GM19468 (cell line): ENCODE measurements around the gene CCDC69.

Experiments used
- ATAC-seq: cut with Tn5 transposase; IDR thresholded peaks from one replicate; pipeline ENCODE4 v1.9.1; 2021; ENCODE audit warnings: mild to moderate bottlenecking, moderate library complexity, moderate number of reproducible peaks; ENCODE audit not compliant: unreplicated experiment; ENCODE audit errors: extremely low read depth

Gene CCDC69

GRCh38 chr5:151174612-151175101 lies 49.2 kb downstream of the CCDC69 start:
- no peak for ATAC-seq

DNA sequence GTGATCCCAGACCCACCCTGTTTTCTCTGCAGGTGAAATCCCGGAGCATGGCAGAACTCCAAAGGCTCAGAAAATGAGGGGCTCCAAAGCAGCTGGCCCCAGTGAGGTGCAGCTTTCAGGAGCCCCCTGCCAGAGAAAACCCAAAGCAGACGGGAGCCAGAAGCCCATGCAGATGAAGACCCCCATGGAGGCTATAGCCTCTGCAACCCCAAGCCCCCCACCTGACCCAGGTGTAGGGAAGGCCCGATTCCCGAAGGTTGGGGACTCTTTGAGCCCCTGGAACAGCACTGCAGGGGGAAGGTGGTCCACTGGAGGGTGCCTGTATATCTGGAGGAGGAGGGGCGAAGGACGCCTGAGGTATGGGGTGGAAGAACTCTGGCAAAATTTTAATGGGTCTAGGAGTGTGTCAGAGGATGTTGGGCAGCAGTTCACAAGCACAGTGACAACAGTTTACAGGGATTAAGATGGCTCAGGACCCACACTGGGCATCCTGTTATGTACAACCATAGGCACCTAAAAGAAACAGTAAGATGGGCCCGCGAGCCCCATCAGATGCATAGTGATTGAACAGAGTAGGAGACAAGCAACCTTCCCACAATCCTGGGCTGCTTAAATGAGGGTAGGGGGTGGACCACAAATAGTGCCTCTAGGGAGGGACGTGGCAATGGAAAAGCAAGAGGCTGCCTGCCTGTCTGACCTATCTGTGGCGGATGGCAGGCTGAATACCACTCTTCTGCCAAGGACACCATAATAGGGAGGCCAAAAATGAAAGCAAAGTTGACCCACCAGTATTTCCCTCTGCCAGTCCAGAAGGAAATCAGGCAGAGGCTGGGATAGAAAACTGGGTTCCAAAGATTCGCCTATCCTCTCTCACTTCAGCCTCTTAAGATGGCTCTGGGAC lies 49.9 kb downstream of the CCDC69 start:
- no peak for ATAC-seq

DNA sequence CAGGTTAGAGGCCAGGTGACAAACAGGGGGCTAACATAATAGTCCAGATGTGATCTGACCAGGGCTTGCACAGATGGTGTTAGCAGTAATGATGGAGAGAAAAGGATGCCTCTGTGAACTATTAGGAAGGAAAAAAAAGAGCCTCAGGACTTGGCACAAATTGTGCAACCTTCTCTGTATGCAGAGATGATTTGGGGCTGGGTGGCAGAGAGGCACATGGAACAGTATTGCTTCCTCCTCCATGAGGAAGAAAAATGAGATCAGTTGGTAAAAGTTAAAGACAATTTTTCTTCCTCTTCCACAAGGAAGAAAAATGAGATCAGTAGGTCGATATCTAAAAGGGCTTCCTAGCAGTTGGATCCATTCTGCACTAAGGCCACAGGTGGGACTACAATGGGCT lies 52.4 kb downstream of the CCDC69 start:
- no peak for ATAC-seq

- no peak for ATAC-seq
These were observed 55.1 kb downstream of the CCDC69 start for GRCh38 chr5:151168602-151169344.

- ATAC-seq, result no peak
These were observed 56.9 kb downstream of the CCDC69 start for GRCh38 chr5:151167022-151167421.

DNA sequence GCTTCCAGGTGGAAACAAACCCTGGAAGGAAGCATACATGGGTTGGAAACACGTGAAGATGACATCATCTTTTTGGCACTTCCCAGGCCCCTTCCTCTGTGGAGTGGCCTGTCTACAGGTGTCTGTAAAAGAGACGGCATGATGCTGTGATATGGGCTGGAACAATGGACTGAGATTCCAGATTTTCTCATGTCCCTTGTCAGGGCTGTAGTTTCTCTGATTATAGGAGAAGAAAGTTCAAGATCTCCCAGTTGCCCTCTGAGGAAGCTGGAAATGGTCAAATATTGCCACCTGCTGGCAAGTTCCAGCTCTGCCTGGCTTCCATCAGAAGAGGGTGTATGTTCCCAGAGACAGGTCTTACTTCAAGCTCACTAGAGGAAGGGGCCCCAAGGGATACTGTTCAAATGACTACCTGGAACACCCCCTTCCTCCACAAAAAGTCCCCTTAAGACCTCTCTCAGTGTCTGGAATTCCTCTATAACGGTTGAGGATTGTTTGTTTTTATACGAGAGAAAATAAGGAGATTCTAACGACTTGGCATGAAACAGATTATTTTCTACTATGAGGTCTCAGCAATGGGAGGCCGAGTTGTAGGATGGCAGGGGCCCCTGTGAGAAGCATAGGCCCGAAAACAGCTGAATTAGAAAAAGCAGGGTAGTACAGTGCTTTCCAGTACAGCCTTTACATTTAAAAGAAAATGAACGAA lies 59.1 kb downstream of the CCDC69 start:
- ATAC-seq, result no peak

- no peak for ATAC-seq
These were observed 61.1 kb downstream of the CCDC69 start for GRCh38 chr5:151162776-151163175.

GRCh38 chr5:151159649-151160373 lies 64.1 kb downstream of the CCDC69 start:
- no peak for ATAC-seq

GRCh38 chr5:151158287-151158661 lies 65.6 kb downstream of the CCDC69 start:
- ATAC-seq, result no peak

- peak; percentile 38 for ATAC-seq
These were observed 66.2 kb downstream of the CCDC69 start, which contains the start of gene ANXA6 for GRCh38 chr5:151157426-151158286. Gene ANXA6 (minus strand): TSS chr5:151157779. CDS start chr5:151147901, 9,878 bp downstream.

GRCh38 chr5:151156507-151157420 lies 67.1 kb downstream of the CCDC69 start:
- ATAC-seq, result no peak

- ATAC-seq, result no peak
These were observed 68.0 kb downstream of the CCDC69 start for GRCh38 chr5:151155775-151156506.

DNA sequence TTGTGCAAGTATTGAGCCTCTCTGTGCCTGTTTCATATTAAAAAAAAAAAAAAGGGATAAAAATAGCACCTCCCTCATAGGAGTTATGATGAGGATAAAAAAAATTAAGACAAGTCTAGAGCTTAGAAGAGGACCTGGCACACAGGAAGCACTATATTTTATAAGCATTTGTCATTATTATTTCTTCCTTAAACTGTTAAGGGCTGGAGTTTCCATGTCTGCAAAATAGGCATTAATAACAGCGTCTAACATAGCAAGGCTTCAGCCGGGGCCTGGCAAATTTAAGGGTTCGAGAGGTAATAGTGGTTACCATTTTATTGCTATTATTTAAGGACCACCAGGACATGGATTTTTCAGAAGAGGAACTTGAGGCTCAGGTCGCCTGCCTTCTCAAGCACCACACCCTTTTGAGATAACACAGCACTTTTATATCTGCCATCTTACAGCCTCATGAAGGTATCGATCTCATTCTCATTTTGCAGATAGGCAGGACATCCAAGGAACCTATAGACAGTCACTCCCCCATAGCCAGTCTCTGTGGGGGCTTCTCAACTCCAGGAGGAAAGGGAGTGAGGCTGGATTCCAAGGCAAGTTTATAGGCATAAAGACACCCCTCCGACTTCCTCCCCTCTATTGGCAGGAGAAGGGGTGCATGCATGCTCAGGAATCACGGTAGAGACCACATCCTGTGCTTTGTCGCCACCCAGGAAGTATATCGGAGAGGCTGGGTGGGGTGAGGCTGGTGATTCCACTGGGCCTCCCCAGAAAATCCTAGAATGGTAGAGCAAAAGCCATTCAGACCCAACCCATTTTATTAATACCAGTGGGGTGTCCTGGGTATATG lies 68.7 kb downstream of the CCDC69 start:
- ATAC-seq, result no peak

- ATAC-seq, result no peak
These were observed 70.1 kb downstream of the CCDC69 start for GRCh38 chr5:151153766-151154272.

DNA sequence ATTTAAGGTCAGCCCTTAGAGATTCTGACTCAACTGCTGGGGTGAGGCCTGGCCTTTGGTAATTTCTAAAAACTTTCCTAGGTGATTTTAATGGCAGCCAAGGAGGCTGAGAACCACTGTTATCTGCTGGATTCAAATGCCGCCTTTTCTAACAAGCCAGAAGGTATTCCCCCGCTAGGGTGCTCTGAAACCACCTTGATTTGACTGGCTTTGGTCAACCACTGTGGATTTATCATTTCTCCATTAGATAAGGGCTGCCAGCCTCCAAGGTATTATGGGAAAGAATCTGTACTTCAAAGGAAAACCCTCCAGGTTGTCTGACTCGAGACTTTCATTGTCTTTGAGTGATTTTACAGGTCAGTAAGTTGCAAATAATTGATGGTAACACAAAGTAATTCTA lies 70.6 kb downstream of the CCDC69 start:
- ATAC-seq, result no peak

GRCh38 chr5:151151793-151152192 lies 72.1 kb downstream of the CCDC69 start:
- no peak for ATAC-seq
